HG02610 (cell line): ENCODE results near the gene PPCDC.
A peak's percentile ranks its signal among the peaks of the same experiment; 100 is the strongest.

Experiments
- ATAC-seq: cut with Tn5 transposase; IDR thresholded peaks from one replicate; pipeline ENCODE4 v1.9.1; 2021; ENCODE audit warnings: mild to moderate bottlenecking, moderate library complexity; ENCODE audit not compliant: unreplicated experiment

The PPCDC gene

GRCh38 chr15:75043509-75044257 lies 20.3 kb downstream of the PPCDC start:
- peak; percentile 28 for ATAC-seq

GRCh38 chr15:75044258-75044878 lies 21.0 kb downstream of the PPCDC start:
- ATAC-seq = no peak

GRCh38 chr15:75045332-75046015 lies 22.1 kb downstream of the PPCDC start:
- ATAC-seq = no peak

DNA sequence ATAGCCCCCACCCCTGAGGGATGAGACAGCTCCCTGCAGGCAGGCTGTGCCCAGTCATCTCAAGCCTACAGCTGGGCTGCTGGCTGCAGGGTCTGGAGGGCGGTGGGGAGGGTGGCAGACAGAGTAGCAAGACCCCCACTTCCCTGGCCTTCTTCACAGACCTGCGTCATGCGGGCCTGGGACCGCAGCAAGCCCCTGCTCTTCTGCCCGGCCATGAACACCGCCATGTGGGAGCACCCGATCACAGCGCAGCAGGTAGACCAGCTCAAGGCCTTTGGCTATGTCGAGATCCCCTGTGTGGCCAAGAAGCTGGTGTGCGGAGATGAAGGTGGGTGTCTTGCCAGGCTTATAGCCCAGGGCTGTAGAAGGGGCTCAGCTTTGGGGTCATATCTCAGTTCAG lies 25.0 kb downstream of the PPCDC start:
- no peak for ATAC-seq

DNA sequence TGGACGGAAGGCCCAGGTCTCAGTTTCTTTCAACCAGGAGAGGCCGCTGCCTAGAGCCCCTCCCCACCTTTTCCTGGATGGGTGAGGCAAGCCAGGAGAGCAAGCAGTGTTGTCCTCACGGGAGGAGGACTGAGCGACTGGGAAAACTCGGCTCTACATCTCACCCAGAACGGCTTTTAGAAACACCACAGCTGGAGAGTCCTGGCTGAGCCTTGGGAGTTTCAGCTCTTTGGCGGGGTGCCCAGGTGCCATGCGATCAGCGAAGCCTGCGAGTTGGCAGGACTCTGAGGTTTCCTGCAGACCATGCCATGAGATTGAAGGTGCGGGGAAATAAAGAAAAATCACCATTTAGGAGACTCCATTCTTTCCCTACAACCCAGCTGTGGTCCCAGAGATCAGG lies 26.0 kb downstream of the PPCDC start:
- no peak for ATAC-seq

DNA sequence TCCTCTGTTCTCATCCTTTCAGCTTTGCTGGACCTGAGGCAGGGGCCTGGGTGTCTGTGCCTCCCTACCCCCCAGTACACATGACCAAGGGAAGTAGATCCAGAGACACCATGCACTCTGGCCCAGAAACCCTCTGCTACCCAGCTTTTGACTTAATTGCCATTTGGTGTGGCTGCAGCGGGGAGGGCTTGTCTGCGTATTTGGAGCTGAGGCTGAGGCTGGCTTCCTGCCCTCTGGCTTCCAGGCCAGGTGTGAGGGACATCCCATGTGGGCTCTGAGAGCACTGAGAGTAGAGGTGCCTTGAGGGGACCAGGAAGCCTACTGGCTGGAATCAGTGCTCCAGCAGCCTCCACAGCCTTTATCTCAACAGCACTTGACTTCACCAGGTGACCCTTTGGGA lies 26.9 kb downstream of the PPCDC start:
- no peak for ATAC-seq

GRCh38 chr15:75051191-75051608 lies 27.8 kb downstream of the PPCDC start:
- no peak for ATAC-seq

GRCh38 chr15:75051711-75052110 lies 28.3 kb downstream of the PPCDC start:
- ATAC-seq = no peak

DNA sequence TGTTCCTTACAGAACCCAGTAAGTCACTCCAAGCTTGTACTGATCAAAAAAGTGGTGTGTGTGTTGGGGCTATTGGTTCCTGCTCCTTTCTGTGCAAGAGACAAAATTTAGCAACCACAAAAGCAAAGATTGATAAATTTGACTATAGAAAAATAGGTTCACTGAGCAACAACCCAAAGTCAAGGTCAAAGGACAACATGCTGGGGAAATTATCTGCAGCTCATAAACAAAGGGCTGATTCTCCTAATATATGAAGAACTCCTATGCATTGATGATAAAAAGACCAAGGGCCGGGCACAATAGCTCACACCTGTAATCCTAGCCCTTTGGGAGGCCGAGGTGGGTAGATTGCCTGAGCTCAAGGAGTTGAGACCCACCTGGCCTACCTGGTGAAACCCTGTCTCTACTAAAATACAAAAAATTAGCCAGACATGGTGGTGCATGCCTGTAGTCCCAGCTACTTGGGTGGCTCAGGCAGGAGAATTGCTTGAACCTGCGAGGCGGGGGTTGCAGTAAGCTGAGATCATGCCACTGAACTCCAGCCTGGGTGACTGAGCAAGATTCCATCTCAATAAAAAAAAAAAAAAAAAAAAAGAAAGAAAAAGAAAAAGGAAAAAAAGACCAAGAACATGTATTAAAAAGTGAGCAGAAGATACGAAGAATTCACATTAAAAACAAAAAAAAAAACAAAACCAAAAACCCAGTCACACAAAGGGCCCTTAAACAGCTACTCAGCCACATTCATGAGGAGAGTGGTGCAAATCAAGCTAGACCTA lies 29.8 kb downstream of the PPCDC start:
- no peak for ATAC-seq

DNA sequence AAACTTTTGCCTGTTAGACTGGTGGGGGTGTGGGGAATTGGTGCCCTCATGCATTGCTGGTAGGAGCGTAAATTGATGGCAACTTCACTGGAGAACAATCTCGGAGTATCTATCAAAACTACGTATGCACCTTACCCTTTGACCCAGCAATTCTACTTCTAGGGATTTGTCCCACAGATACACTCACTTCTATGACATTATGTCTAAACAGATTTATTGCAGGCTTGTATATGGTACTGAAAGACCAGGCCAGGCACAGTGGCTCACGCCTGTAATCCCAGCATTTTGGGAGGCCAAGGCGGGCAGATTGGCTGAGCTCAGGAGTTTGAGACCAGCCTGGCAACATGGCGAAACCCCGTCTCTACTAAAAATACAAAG lies 30.3 kb downstream of the PPCDC start:
- no peak for ATAC-seq

GRCh38 chr15:75054172-75054897 lies 30.9 kb downstream of the PPCDC start:
- ATAC-seq = no peak

GRCh38 chr15:75056036-75056435 lies 32.6 kb downstream of the PPCDC start:
- ATAC-seq = no peak

- no peak for ATAC-seq
These were observed 34.9 kb downstream of the PPCDC start for GRCh38 chr15:75058127-75058905.

DNA sequence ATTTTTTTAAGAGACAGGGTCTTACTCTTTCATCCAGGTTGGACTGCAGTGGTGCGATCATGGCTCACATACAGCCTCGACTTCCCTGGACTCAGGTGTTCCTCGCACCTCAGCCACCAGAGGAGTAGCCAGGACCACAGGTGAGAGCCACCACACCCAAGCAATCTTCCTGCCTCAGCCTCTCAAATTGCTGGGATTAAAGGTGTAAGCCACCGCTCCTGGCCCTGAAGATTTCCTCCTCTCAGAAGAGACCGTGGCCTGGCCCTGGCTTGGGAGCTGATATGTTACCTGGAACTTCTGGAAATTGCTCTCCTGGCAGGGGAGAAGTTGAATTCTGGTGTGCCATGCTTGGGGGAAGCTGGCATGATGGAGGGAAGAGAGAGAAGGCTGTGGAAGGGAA lies 36.2 kb downstream of the PPCDC start:
- no peak for ATAC-seq

- ATAC-seq = no peak
These were observed 37.9 kb downstream of the PPCDC start for GRCh38 chr15:75061272-75061671.

DNA sequence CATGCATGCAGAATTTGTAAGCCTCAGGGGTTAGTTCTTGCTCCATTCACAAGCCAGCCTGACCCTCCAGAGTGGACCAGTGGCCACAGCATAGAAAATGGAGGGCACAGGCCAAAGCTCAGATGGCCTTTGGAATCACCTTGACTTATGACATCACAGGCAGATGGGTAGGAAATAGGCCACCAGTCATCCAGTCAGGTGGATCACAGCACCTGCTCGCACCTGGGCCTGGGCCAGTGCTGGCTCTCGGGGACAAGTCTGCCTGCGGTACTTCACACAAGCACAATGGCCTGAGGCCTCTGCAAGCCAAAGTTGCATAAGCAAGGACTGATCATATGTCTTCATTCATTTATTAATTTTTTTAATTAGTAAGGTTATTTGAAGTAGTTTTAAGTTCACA lies 39.3 kb downstream of the PPCDC start:
- ATAC-seq = no peak

DNA sequence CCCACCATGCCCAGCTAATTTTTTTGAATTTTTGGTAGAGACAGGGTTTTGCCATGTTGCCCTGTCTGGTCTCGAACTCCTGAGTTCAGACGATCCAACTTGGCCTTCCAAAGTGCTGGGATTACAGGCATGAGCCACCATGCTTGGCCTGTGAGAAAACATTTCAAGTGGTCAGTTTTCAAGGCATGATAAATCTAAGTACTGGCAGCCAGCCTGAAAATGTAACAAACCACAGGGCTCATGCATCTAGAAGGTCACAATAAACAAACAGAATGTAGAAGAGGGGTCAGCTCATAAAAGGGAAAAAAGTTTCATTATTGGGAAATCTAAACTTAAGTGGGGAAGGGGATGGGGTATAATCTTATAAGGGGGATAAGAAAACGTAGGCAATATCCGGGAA lies 39.9 kb downstream of the PPCDC start:
- no peak for ATAC-seq

GRCh38 chr15:75063889-75064288 lies 40.5 kb downstream of the PPCDC start:
- ATAC-seq = no peak

DNA sequence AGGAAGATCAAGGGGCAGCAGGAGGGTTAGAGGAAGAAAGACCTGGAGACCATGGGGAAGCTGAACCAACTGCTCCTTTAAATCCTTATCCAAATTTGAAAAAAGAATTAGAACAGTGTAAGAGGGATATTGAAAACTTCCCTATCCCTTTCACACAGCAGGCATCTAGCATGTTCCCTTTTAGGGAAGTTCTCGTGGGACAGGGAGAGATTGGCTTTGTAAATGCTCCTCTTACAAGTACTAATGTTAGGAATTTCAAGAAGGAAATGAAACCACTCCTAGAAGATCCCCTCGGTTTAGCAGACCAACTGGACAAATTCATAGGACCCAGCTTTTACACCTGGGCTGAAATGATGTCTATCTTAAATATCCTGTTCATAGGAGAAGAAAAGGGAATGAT lies 41.5 kb downstream of the PPCDC start:
- ATAC-seq = no peak

GRCh38 chr15:75065467-75065850 lies 42.1 kb downstream of the PPCDC start:
- no peak for ATAC-seq
